CD8-positive, alpha-beta memory T cell (primary cell): ENCODE measurements around the gene NR5A2. TPM values are rescaled to one million over a fixed set of nuclear protein-coding genes. Genes with fewer than 3 reads are reported as not detected.
"Not testable (repeated sequence)": the region's sequence is repeated elsewhere in the genome, so short reads cannot be mapped to it uniquely, and the experiment has no call there.

Experiments
- CTCF ChIA-PET: fragments of 350-600 bp; sonication (Branson Sonifier 250); formaldehyde crosslinking; loops from one replicate; lab custom pipeline; 2021; ENCODE audit warnings: antibody characterized with exemption; lab: Charles Lee
- POLR2A ChIA-PET: fragments of 350-600 bp; sonication (Branson Sonifier 250); formaldehyde crosslinking; loops from one replicate; lab custom pipeline; 2021; ENCODE audit warnings: antibody characterized with exemption; lab: Charles Lee
- DNase-seq, 5 donors: peaks; one replicate each; pipeline versions ENCODE4 v3.0.0 to v3.0.0-alpha.2; 2020 to 2022; ENCODE audit warnings: mixed read lengths in 1 of 5
- H3K27ac ChIP-seq: one replicate; pipeline ENCODE4 v1.7.0; 2013; ENCODE audit warnings: low read depth, mild to moderate bottlenecking, low read length, moderate library complexity
- H3K27me3 ChIP-seq: 2 replicates; pipeline ENCODE4 v1.7.0; 2013; ENCODE audit warnings: low read length, mild to moderate bottlenecking; ENCODE audit not compliant: insufficient read depth, poor library complexity, severe bottlenecking
- H3K36me3 ChIP-seq: 2 replicates; pipeline ENCODE4 v1.7.0; 2013; ENCODE audit warnings: mild to moderate bottlenecking, low read length, moderate library complexity; ENCODE audit not compliant: insufficient read depth
- H3K4me1 ChIP-seq: 2 replicates; pipeline ENCODE4 v1.7.0; 2013; ENCODE audit warnings: mild to moderate bottlenecking, low read length, moderate library complexity; ENCODE audit not compliant: insufficient read depth
- H3K4me3 ChIP-seq: 2 replicates; pipeline ENCODE4 v1.7.0; 2013; ENCODE audit warnings: mild to moderate bottlenecking, low read length
- H3K9me3 ChIP-seq: 2 replicates; pipeline ENCODE4 v1.7.0; 2013; ENCODE audit warnings: mild to moderate bottlenecking, low read length
- H3K27ac Mint-ChIP-seq, 8 donors: one replicate each; pipeline ENCODE4 v1.8.0; 2020 to 2021; ENCODE audit warnings: mixed read lengths in 8 of 8, mild to moderate bottlenecking in 6 of 8, inconsistent platforms in 3 of 8, moderate library complexity in 3 of 8
- H3K27me3 Mint-ChIP-seq, 2 donors: one replicate each; pipeline ENCODE4 v1.8.0; 2020 to 2021; ENCODE audit warnings: mixed read lengths in 2 of 2, mild to moderate bottlenecking in 1 of 2, moderate library complexity in 1 of 2
- H3K36me3 Mint-ChIP-seq, 3 donors: one replicate each; pipeline ENCODE4 v1.8.0; 2020 to 2021; ENCODE audit warnings: mixed read lengths in 3 of 3, inconsistent platforms in 1 of 3, mild to moderate bottlenecking in 1 of 3
- H3K4me1 Mint-ChIP-seq, 3 donors: one replicate each; pipeline ENCODE4 v1.8.0; 2020 to 2021; ENCODE audit warnings: mixed read lengths in 3 of 3, inconsistent platforms in 1 of 3, mild to moderate bottlenecking in 1 of 3
- H3K4me3 Mint-ChIP-seq, 7 donors: one replicate each; pipeline ENCODE4 v1.8.0; 2020 to 2021; ENCODE audit warnings: mixed read lengths in 7 of 7, mild to moderate bottlenecking in 6 of 7, moderate library complexity in 4 of 7, inconsistent platforms in 2 of 7
- H3K9me3 Mint-ChIP-seq, 5 donors: one replicate each; pipeline ENCODE4 v1.8.0; 2020 to 2022; ENCODE audit warnings: mixed read lengths in 5 of 5, mild to moderate bottlenecking in 3 of 5, moderate library complexity in 2 of 5, inconsistent platforms in 1 of 5
- polyA plus RNA-seq: library from polyadenylated mRNA; unstranded; fragments of 300-500 nt; fragmentation: Illumina TruSeq; gene quantifications from one replicate; pipeline ENCODE4 v1.2.3, GENCODE V29; 2021
- total RNA-seq, 2 experiments: library from RNA; stranded (reverse); gene quantifications; one replicate each; pipeline ENCODE4 v1.2.3, GENCODE V29; 2021

The NR5A2 gene
- total and polyA plus RNA-seq, 3 experiments from 2014 or later: not detected

DNA sequence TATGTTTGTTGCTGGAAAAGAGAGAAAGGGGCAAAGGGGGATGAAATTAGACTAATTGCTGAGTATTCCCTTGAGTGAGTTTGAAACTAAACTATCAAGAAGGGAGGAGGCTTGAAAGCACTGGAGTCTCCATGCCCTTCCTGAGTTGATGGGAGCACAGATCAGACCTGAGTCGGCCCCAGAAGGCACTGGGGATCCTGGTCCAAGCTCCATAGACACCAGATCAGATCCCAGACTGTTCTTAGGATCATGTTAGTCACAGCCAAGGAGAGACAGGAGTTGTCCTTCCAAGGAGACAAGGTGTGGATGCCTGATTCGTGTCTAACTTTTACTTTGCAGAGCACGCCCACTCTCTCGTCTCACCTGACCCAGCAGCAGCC lies 152.3 kb downstream of the NR5A2 start:
- Histone ChIP-seq H3K36me3 (no peaks in the 10 kb centered on the region), H3K4me3 (no peak overlapping the region), H3K27me3 (no peaks in the 10 kb centered on the region), H3K4me1 (no peaks in the 10 kb centered on the region), H3K9me3 (no peaks in the 10 kb centered on the region), H3K27ac (no peak overlapping the region)
- Mint-ChIP-seq H3K36me3 (no peaks in the 10 kb centered on the region), H3K27me3 (peaks cover 17 to 34% of the 10 kb centered on the region in 2 donors), H3K4me1 (peaks cover 0 to 9% (median 0%) of the 10 kb centered on the region in 3 donors), H3K9me3 (no peaks in the 10 kb centered on the region), H3K27ac (no peak overlapping the region), H3K4me3 (no peak overlapping the region)
- ChIA-PET CTCF (no interaction called here), POLR2A (no interaction called here)
- no peak for DNase-seq

DNA sequence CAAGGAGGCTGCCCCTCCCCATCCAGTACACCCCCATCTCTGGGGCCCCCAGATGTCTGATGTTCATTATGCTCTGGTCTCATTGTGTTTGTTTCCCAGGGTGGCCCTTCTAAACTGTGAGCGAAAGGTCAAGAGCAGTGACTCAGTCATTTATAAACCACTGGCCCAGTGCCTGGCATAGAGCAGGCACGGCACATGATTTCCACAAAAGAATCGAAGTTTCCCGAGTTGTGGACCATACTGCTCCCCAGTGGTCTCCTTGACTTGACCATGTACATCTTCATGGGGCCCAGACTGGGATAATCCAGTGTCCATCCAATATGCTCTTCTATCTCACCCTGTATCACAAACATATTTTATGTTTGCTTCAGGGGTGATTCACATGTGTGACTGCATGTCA lies 153.3 kb downstream of the NR5A2 start:
- peaks cover 0 to 14% (median 8%) of the 10 kb centered on the region in 3 donors for H3K4me1 Mint-ChIP-seq
- DNase-seq: no peak
- no peak overlapping the region for H3K27ac ChIP-seq
- ChIA-PET POLR2A (no interaction called here), CTCF (no interaction called here)
- no peak overlapping the region for H3K27ac Mint-ChIP-seq
- no peak overlapping the region for H3K4me3 ChIP-seq
- no peaks in the 10 kb centered on the region for H3K27me3 ChIP-seq
- H3K27me3 Mint-ChIP-seq: peaks cover 21 to 40% of the 10 kb centered on the region in 2 donors
- no peaks in the 10 kb centered on the region for H3K36me3 ChIP-seq
- H3K9me3 Mint-ChIP-seq: peaks cover 0 to 2% (median 0%) of the 10 kb centered on the region in 5 donors
- H3K36me3 Mint-ChIP-seq: no peaks in the 10 kb centered on the region
- no peak overlapping the region for H3K4me3 Mint-ChIP-seq
- no peaks in the 10 kb centered on the region for H3K9me3 ChIP-seq
- H3K4me1 ChIP-seq: no peaks in the 10 kb centered on the region

DNA sequence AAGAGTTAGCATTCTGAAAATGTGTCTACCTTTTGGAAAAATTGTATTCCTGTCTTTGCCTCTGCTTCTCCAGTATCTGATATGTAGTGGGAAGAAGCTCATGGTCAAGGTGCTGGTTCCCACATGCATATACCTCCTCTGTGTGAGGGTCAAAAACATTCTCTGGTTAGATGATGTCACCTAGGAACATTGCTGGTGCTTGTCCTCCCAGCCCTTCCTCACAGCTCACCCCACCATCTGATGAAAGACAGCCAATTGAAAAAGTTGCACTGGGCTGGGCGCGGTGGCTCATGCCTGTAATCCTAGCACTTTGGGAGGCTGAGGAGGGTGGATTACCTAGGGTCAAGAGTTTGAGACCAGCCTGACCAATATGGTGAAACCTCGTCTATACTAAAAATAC lies 154.4 kb downstream of the NR5A2 start:
- no peaks in the 10 kb centered on the region for H3K4me1 ChIP-seq
- Mint-ChIP-seq H3K4me3 (no peak overlapping the region), H3K9me3 (peaks cover 0 to 6% (median 0%) of the 10 kb centered on the region in 5 donors), H3K36me3 (no peaks in the 10 kb centered on the region), H3K27me3 (peaks cover 19 to 44% of the 10 kb centered on the region in 2 donors), H3K4me1 (peaks cover 0 to 14% (median 8%) of the 10 kb centered on the region in 3 donors), H3K27ac (no peak overlapping the region)
- H3K27ac ChIP-seq: no peak overlapping the region
- H3K9me3 ChIP-seq: no peaks in the 10 kb centered on the region
- H3K27me3 ChIP-seq: no peaks in the 10 kb centered on the region
- no peak for DNase-seq
- H3K36me3 ChIP-seq: no peaks in the 10 kb centered on the region
- no peak overlapping the region for H3K4me3 ChIP-seq
- CTCF ChIA-PET: no interaction called here
- POLR2A ChIA-PET: no interaction called here

GRCh38 chr1:200182701-200183100 lies 155.2 kb downstream of the NR5A2 start:
- Mint-ChIP-seq H3K36me3 (no peaks in the 10 kb centered on the region), H3K4me3 (no peak overlapping the region), H3K9me3 (peaks cover 0 to 6% (median 0%) of the 10 kb centered on the region in 5 donors), H3K4me1 (peaks cover 0 to 14% (median 8%) of the 10 kb centered on the region in 3 donors), H3K27ac (no peak overlapping the region), H3K27me3 (peaks cover 18 to 46% of the 10 kb centered on the region in 2 donors)
- H3K4me3 ChIP-seq: no peak overlapping the region
- H3K27ac ChIP-seq: no peak overlapping the region
- DNase-seq: no peak
- no peaks in the 10 kb centered on the region for H3K9me3 ChIP-seq
- ChIA-PET CTCF (no interaction called here), POLR2A (no interaction called here)
- no peaks in the 10 kb centered on the region for H3K36me3 ChIP-seq
- H3K27me3 ChIP-seq: no peaks in the 10 kb centered on the region
- no peaks in the 10 kb centered on the region for H3K4me1 ChIP-seq

DNA sequence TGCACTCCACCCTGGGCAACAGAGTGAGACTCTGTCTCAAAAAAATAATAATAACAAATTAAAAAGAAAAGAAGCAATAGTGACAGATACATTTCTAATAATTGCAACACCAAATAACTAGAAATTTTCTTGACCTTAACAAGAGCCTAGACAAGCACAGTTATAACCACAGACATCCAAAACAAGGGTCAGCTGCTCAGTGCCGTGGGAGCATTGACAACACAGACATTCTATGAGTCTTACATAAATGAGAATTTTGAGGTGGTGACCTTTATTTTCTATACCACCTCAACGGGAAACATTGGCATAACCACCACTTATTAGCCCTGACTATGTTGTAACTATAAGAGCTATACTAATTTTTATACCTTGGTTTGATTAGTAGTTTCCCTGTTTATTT lies 156.1 kb downstream of the NR5A2 start:
- Histone ChIP-seq H3K27ac (no peak overlapping the region), H3K4me1 (no peaks in the 10 kb centered on the region), H3K36me3 (no peaks in the 10 kb centered on the region), H3K4me3 (no peak overlapping the region), H3K9me3 (no peaks in the 10 kb centered on the region), H3K27me3 (no peaks in the 10 kb centered on the region)
- Mint-ChIP-seq H3K27me3 (peaks cover 18 to 45% of the 10 kb centered on the region in 2 donors), H3K9me3 (peaks cover 0 to 6% (median 0%) of the 10 kb centered on the region in 5 donors), H3K27ac (no peak overlapping the region), H3K4me1 (peaks cover 0 to 14% (median 8%) of the 10 kb centered on the region in 3 donors), H3K4me3 (no peak overlapping the region), H3K36me3 (no peaks in the 10 kb centered on the region)
- CTCF ChIA-PET: no interaction called here
- DNase-seq: no peak
- POLR2A ChIA-PET: no interaction called here

DNA sequence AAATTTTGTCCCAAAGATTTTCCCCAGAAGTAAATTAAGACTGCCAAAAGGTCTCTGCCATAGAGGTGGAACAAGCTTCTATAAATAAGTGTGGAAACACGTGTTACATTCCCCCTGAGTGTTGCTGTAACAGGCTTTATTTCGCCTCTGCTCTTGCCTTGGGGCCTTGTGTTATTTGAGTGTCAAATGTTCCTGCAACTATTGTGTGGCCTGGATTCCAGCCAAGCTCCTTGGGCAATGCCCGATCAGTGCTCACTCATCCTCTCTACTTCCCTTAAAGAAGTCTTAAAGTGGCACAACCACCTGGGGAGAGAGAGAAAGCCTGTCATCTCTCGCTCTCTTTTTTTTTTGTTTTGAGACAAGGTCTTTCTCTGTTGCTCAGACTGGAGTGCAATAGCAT lies 156.7 kb downstream of the NR5A2 start:
- ChIA-PET CTCF (no interaction called here), POLR2A (no interaction called here)
- peaks cover 0 to 14% (median 8%) of the 10 kb centered on the region in 3 donors for H3K4me1 Mint-ChIP-seq
- Histone ChIP-seq H3K9me3 (no peaks in the 10 kb centered on the region), H3K27ac (no peak overlapping the region), H3K27me3 (no peaks in the 10 kb centered on the region), H3K36me3 (no peaks in the 10 kb centered on the region), H3K4me1 (no peaks in the 10 kb centered on the region), H3K4me3 (no peak overlapping the region)
- H3K9me3 Mint-ChIP-seq: peaks cover 0 to 6% (median 0%) of the 10 kb centered on the region in 5 donors
- DNase-seq: no peak
- H3K27me3 Mint-ChIP-seq: peaks cover 18 to 45% of the 10 kb centered on the region in 2 donors
- no peak overlapping the region for H3K4me3 Mint-ChIP-seq
- no peaks in the 10 kb centered on the region for H3K36me3 Mint-ChIP-seq
- no peak overlapping the region for H3K27ac Mint-ChIP-seq

GRCh38 chr1:200185191-200185590 lies 157.7 kb downstream of the NR5A2 start:
- H3K9me3 Mint-ChIP-seq, H3K4me3 ChIP-seq, H3K36me3 ChIP-seq, H3K4me1 ChIP-seq, H3K9me3 ChIP-seq, POLR2A ChIA-PET, H3K36me3 Mint-ChIP-seq, H3K27ac ChIP-seq, DNase-seq, H3K27me3 ChIP-seq, CTCF ChIA-PET, H3K4me3 Mint-ChIP-seq, H3K27ac Mint-ChIP-seq: not testable (repeated sequence)
- H3K27me3 Mint-ChIP-seq: peaks cover 16 to 43% of the 10 kb centered on the region in 2 donors
- H3K4me1 Mint-ChIP-seq: peaks cover 0 to 14% (median 8%) of the 10 kb centered on the region in 3 donors

DNA sequence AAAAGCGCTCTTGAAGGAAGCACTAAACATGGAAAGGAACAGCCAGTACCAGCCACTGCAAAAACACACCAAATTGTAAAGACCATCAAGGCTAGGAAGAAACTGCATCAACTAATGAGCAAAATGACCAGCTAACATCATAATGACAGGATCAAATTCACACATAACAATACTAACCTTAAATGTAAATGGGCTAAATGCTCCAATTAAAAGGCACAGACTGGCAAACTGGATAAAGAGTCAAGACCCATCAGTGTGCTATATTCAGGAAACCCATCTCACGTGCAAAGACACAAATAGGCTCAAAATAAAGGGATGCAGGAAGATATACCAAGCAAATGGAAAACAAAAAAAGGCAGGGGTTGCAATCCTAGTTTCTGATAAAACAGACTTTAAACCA lies 159.8 kb downstream of the NR5A2 start:
- H3K36me3 Mint-ChIP-seq, H3K36me3 ChIP-seq, POLR2A ChIA-PET, H3K27ac ChIP-seq, H3K4me1 ChIP-seq, CTCF ChIA-PET, H3K27me3 ChIP-seq, H3K9me3 Mint-ChIP-seq, H3K4me3 ChIP-seq, DNase-seq, H3K9me3 ChIP-seq, H3K27ac Mint-ChIP-seq, H3K4me3 Mint-ChIP-seq: not testable (repeated sequence)
- peaks cover 0 to 14% (median 8%) of the 10 kb centered on the region in 3 donors for H3K4me1 Mint-ChIP-seq
- peaks cover 8 to 26% of the 10 kb centered on the region in 2 donors for H3K27me3 Mint-ChIP-seq

- Mint-ChIP-seq H3K4me1 (no peaks in the 10 kb centered on the region), H3K9me3 (peaks cover 0 to 5% (median 2%) of the 10 kb centered on the region in 5 donors), H3K27ac (no peak overlapping the region), H3K4me3 (no peak overlapping the region), H3K36me3 (no peaks in the 10 kb centered on the region), H3K27me3 (peaks cover 4% of the 10 kb centered on the region in 2 donors)
- Histone ChIP-seq H3K27me3 (no peaks in the 10 kb centered on the region), H3K4me1 (no peaks in the 10 kb centered on the region), H3K27ac (no peak overlapping the region), H3K9me3 (no peaks in the 10 kb centered on the region), H3K4me3 (no peak overlapping the region), H3K36me3 (no peaks in the 10 kb centered on the region)
- POLR2A ChIA-PET: no interaction called here
- CTCF ChIA-PET: no interaction called here
- no peak for DNase-seq
These were observed 164.5 kb downstream of the NR5A2 start for GRCh38 chr1:200191993-200192392.
